H1 (cell line): ENCODE measurements around the gene GCFC2. TPM values are rescaled to one million over a fixed set of nuclear protein-coding genes. Genes with fewer than 3 reads are reported as not detected.

Experiments
- CHD7 ChIP-seq: fragments of 300-600 bp; sonication (generic); IDR thresholded peaks from 2 replicates; pipeline ENCODE4 v1.7.1; 2012; ENCODE audit warnings: low read length, moderate library complexity, mild to moderate bottlenecking, inconsistent platforms; ENCODE audit not compliant: insufficient replicate concordance
- KDM4A ChIP-seq: IDR thresholded peaks from one replicate; pipeline ENCODE4 v1.7.1; 2012; ENCODE audit warnings: low read depth, mild to moderate bottlenecking, moderate library complexity, low read length, inconsistent platforms; ENCODE audit not compliant: severe bottlenecking
- RAD21 ChIP-seq, 2 experiments: IDR thresholded peaks in 1 of 2; conservative IDR thresholded peaks in 1 of 2; 2 replicates each; pipeline ENCODE4 v1.6.1; 2011; ENCODE audit warnings: low read depth in 2 of 2, low read length in 2 of 2, improper control_type of control experiment in 1 of 2, inconsistent platforms in 1 of 2, mild to moderate bottlenecking in 1 of 2, moderate library complexity in 1 of 2
- RXRA ChIP-seq: IDR thresholded peaks from 2 replicates; pipeline ENCODE4 v1.6.1; 2011; ENCODE audit warnings: low read depth, mild to moderate bottlenecking, low read length, moderate library complexity; ENCODE audit not compliant: insufficient read depth
- SAP30 ChIP-seq: fragments of 300-600 bp; sonication (generic); IDR thresholded peaks from 2 replicates; pipeline ENCODE4 v1.7.1; 2012; ENCODE audit warnings: low read length, moderate library complexity, mild to moderate bottlenecking, inconsistent platforms; ENCODE audit not compliant: insufficient read depth, insufficient replicate concordance
- SP4 ChIP-seq: IDR thresholded peaks from 2 replicates; pipeline ENCODE4 v1.6.1; 2012; ENCODE audit warnings: low read length, inconsistent platforms
- polyA plus RNA-seq, 7 experiments: library from polyadenylated mRNA; depleted of rRNA in 3 of 7; stranded (reverse) in 5 of 7; unstranded in 2 of 7; fragments of >200 nt in 5 of 7; fragments of 200-250 nt in 2 of 7; gene quantifications; 1 replicate in 5 of 7; 2 replicates in 1 of 7; 4 replicates in 1 of 7; pipeline versions ENCODE4 v1.2.1 to v1.2.3, GENCODE V29; 2011 to 2013; ENCODE audit warnings: missing spikeins in 2 of 7, mixed read lengths in 2 of 7
- total RNA-seq: library from RNA; stranded (reverse); fragmentation: NEBNext Ultra II Directional; extraction: Animal tissue kit (Norgen Biotek cat#: 25700); gene quantifications from 2 replicates; pipeline ENCODE4 v1.2.1, GENCODE V29; 2021
- TF ChIP-seq, protein P1 (sequence below): IDR thresholded peaks from 2 replicates; pipeline ENCODE4 v1.6.1; 2011; ENCODE audit warnings: low read length, improper control_type of control experiment
- TF ChIP-seq, protein P2 (sequence below): IDR thresholded peaks from 2 replicates; pipeline ENCODE4 v1.6.1; 2012; ENCODE audit warnings: low read length, inconsistent platforms

GCFC2 gene
- total and polyA plus RNA-seq, 2 of the 8 experiments (the other 6 are each of a cell fraction or from before 2014, with no cell fraction given), result 5.6 to 19.1 TPM

- no peak for TF ChIP-seq CHD7
- no peak for TF ChIP-seq RAD21 (IDR thresholded peaks at IDR 0.05 in 1 of 2, conservative IDR thresholded peaks at IDR 0.05 in 1 of 2; ENCODE audit: low read depth in 2 of 2, low read length in 2 of 2)
- TF ChIP-seq, protein P1, sequence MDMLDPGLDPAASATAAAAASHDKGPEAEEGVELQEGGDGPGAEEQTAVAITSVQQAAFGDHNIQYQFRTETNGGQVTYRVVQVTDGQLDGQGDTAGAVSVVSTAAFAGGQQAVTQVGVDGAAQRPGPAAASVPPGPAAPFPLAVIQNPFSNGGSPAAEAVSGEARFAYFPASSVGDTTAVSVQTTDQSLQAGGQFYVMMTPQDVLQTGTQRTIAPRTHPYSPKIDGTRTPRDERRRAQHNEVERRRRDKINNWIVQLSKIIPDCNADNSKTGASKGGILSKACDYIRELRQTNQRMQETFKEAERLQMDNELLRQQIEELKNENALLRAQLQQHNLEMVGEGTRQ, result no peak
- TF ChIP-seq SAP30, result no peak
- no peak for TF ChIP-seq KDM4A
- no peak for TF ChIP-seq SP4
- TF ChIP-seq RXRA, result no peak
- TF ChIP-seq, protein P2, sequence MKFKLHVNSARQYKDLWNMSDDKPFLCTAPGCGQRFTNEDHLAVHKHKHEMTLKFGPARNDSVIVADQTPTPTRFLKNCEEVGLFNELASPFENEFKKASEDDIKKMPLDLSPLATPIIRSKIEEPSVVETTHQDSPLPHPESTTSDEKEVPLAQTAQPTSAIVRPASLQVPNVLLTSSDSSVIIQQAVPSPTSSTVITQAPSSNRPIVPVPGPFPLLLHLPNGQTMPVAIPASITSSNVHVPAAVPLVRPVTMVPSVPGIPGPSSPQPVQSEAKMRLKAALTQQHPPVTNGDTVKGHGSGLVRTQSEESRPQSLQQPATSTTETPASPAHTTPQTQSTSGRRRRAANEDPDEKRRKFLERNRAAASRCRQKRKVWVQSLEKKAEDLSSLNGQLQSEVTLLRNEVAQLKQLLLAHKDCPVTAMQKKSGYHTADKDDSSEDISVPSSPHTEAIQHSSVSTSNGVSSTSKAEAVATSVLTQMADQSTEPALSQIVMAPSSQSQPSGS, result no peak
Observed at GRCh38 chr2:75657798-75658197, 52.9 kb downstream of the GCFC2 start (continued).
